GM18951 (cell line): ENCODE data around the gene TWSG1.
A peak's percentile ranks its signal among the peaks of the same experiment; 100 is the strongest.

Source experiments
- POLR2A ChIP-seq: IDR thresholded peaks from 4 replicates; pipeline ENCODE4 v1.6.1; 2011; ENCODE audit warnings: mild to moderate bottlenecking; ENCODE audit not compliant: insufficient read length, insufficient read depth; ENCODE audit errors: extremely low read depth
- in situ Hi-C: fragments of 300-500 bp; cut with MboI; formaldehyde crosslinking; loops from one replicate; pipeline ENCODE4 v1.12.0; 2022; ENCODE audit warnings: low sequenced_read_pairs, mixed read lengths, inconsistent platforms; ENCODE audit not compliant: unreplicated experiment

TWSG1 gene

GRCh38 chr18:9334329-9334972 lies at the start of gene TWSG1:
TWSG1 (plus strand) TSS chr18:9334773; CDS start chr18:9337230, 2,457 bp downstream.
- peak; percentile 80 for TF ChIP-seq POLR2A
- in situ Hi-C loops = no loop called here

GRCh38 chr18:9285604-9286003 lies 49.0 kb upstream of the TWSG1 start:
- TF ChIP-seq POLR2A = no peak
- in situ Hi-C loops = no loop called here

GRCh38 chr18:9287036-9287435 lies 47.5 kb upstream of the TWSG1 start:
- TF ChIP-seq POLR2A = no peak
- in situ Hi-C loops = no loop called here

- TF ChIP-seq POLR2A = no peak
- in situ Hi-C loops = no loop called here
Observed at GRCh38 chr18:9289698-9290097, 44.9 kb upstream of the TWSG1 start.

GRCh38 chr18:9290156-9290555 lies 44.4 kb upstream of the TWSG1 start:
- TF ChIP-seq POLR2A = no peak
- in situ Hi-C loops = no loop called here

- TF ChIP-seq POLR2A = no peak
- in situ Hi-C loops = no loop called here
Observed at GRCh38 chr18:9292047-9292446, 42.5 kb upstream of the TWSG1 start.

- TF ChIP-seq POLR2A = no peak
- in situ Hi-C loops = no loop called here
Observed at GRCh38 chr18:9293948-9294347, 40.6 kb upstream of the TWSG1 start.

- no peak for TF ChIP-seq POLR2A
- in situ Hi-C loops = no loop called here
Observed at GRCh38 chr18:9296233-9297006, 38.2 kb upstream of the TWSG1 start.

- in situ Hi-C loops = no loop called here
Observed at GRCh38 chr18:9297007-9297393, 37.6 kb upstream of the TWSG1 start.

GRCh38 chr18:9304388-9305070 lies 30.0 kb upstream of the TWSG1 start:
- no peak for TF ChIP-seq POLR2A
- in situ Hi-C loops = no loop called here

More at GRCh38 chr18:9297007-9297393, 37.6 kb upstream of the TWSG1 start:
- no peak for TF ChIP-seq POLR2A

- no peak for TF ChIP-seq POLR2A
- in situ Hi-C loops = no loop called here
Observed at GRCh38 chr18:9319333-9319732, 15.2 kb upstream of the TWSG1 start.

- TF ChIP-seq POLR2A = no peak
- in situ Hi-C loops = no loop called here
Observed at GRCh38 chr18:9321017-9321452, 13.5 kb upstream of the TWSG1 start.

GRCh38 chr18:9321736-9322135 lies 12.8 kb upstream of the TWSG1 start:
- TF ChIP-seq POLR2A = no peak
- in situ Hi-C loops = no loop called here
